ELR (cell line): ENCODE measurements around the gene GIMAP7.
"Not testable (repeated sequence)": the region's sequence is repeated elsewhere in the genome, so short reads cannot be mapped to it uniquely, and the experiment has no call there.

Experiments used
- DNase-seq: peaks from one replicate; pipeline ENCODE4 v3.0.0-alpha.2; 2015; ENCODE audit warnings: low read depth

The GIMAP7 gene

DNA sequence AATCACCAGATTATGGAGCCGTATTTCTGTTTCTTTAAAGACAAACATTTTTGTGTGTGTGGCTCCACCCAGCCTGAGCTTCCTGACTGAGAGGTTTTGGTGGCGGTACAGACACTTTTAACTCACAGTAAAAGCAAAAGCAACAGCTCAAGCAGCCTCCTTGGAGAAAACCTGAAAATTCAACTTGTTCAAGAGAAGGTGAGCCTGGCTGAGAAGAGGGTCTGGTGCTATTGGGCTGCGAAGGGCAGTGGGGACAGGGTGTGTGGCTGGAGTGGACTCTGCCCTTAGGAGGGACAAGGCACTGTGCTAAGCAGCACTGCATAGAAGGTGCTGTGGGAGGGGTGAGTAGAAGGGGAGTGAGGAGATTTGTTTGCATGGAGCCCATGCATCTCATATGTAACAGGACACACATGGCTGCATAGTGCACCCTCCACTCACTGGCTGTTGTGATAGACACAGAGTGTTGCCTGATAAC lies at the start of gene GIMAP7:
GIMAP7 (plus strand) TSS at position 125 of the 475 bp plus-strand sequence. CDS start 5,103 bp downstream, outside the sequence.
- no peak for DNase-seq

DNA sequence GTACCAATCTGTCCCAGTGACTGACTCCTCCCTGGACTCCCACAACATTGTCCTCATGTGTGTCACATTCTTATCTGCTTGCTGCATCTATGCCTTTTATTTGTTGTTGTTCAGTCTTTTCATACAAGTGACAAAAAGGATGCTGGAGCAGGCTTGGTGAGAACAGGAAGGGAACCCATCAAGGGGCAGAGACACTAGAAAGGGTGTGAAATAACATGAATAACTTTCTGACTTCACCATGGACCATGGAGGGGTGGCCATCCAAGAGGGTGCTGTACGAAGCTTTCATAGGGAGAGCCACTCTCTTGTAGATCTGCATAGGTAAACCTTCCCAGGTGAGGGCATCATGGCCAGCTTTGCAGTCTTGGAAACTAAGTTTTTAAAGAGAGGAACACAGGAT lies 49.7 kb upstream of the GIMAP7 start:
- DNase-seq = no peak

DNA sequence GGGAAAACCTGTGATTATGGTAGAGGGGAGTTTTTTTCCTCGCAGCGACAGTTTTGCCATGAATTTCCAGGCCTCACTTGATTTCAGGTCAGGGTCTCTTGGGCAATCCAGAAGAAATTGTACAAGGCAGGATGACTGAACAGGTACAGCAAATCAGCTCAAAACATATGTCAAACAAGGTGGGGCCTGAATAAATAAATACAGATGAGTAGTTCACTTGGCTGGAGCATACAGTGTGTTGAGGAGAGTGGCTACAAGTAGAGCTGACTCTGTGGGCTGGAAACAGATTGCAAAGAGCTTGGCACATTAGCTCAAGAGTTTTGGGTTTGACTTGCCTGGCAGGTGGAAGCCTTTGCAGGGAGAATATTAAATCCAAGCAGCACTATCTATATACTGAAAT lies 49.3 kb upstream of the GIMAP7 start:
- DNase-seq = no peak

DNA sequence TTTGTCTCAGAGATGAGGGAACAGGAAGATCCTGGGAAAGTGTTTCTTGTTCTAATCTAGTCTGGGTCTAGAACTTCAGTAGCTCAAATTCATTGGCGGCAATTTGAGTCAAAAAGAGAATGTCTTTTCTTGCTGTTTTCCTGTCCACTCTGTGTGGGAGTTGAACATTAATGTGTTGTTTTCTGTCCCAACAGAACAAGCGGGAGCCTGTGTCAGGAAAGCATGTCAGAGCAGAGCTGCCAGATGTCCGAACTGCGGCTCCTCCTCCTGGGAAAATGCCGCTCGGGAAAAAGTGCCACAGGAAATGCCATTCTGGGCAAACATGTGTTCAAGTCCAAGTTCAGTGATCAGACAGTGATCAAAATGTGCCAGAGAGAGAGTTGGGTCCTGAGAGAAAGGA lies 48.2 kb upstream of the GIMAP7 start:
- no peak for DNase-seq

DNA sequence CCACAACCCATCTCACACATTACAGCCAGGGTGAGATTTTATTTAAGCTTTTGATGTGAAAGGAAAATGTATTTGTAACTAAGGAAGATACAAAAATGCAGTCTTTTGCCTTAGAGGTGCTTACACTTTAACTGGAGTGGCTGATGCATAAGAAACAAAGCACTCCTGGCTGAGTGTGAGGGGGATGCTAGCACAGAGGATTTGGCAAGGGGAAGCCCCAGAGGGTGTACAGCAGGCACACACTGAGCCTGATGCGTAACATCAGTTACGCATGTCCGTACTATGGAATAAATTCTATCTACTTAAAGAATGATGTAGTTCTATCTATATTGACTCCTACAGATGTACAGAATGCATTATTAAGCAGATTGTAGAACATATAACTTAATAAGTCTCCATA lies 46.4 kb upstream of the GIMAP7 start:
- DNase-seq = no peak

DNA sequence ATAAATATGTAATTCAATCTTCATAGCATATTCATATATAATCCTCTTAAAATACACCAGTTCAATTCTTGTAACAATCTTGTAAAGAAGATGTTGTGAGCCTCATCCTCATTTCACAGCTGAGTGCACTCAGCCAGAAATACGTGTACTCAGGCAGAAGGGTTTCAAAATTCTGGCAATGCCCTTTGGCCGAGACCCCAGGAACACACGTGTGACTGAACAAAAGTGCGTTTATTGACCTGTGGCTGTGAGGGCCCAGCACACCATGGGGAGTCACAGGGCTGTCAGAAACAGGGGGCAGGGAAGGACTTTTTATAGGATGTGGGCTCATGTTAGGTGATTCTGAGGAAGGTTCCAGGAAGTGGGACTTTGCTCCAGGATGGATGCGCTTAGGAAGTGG lies 42.8 kb upstream of the GIMAP7 start:
- DNase-seq = no peak

GRCh38 chr7:150473902-150474301 lies 40.8 kb upstream of the GIMAP7 start:
- DNase-seq = no peak

DNA sequence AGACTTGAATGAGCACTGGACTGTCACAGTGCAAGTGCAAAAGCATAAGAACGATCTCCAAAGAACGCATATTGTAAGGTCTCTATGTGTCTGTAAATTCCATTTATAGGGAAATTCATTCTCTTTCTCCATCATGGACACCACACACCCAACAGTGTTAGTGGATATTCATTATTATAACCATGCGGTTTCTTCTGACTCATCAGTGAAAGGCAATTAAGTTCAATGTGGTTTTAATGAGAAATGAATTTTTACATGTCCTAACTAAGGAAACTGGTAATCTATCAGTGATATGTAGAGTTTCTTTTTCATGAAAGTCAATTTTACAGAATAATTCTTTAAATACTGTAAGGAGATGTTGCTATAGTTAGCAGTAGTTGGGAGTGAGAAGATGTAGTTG lies 38.4 kb upstream of the GIMAP7 start:
- no peak for DNase-seq

DNA sequence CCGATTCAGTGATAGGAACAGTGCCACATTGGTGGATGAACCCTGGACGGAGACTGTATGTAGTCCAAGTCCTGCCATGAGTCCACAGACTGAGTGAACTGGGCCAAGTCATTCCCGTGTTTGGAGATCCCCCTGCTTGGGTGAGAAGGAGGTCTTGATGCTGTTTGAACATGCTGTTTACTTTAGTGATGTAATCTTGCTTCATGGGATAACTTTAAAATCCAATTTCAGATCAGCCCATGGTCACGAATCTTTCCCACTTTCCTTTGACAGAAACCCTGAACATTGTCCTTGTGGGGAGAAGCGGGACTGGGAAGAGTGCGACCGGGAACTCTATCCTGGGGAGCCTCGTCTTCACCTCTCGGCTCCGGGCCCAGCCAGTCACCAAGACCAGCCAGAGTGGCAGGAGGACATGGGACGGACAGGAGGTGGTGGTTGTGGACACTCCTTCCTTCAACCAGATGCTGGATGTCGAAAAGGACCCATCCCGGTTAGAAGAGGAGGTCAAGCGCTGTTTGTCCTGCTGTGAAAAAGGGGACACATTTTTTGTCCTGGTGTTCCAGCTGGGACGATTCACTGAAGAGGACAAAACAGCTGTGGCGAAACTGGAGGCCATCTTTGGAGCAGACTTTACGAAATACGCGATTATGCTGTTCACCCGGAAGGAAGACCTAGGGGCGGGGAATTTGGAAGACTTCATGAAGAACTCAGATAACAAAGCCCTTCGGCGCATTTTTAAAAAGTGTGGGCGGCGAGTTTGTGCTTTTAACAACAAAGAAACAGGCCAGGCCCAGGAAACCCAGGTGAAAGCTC lies 37.6 kb upstream of the GIMAP7 start:
- no peak for DNase-seq

DNA sequence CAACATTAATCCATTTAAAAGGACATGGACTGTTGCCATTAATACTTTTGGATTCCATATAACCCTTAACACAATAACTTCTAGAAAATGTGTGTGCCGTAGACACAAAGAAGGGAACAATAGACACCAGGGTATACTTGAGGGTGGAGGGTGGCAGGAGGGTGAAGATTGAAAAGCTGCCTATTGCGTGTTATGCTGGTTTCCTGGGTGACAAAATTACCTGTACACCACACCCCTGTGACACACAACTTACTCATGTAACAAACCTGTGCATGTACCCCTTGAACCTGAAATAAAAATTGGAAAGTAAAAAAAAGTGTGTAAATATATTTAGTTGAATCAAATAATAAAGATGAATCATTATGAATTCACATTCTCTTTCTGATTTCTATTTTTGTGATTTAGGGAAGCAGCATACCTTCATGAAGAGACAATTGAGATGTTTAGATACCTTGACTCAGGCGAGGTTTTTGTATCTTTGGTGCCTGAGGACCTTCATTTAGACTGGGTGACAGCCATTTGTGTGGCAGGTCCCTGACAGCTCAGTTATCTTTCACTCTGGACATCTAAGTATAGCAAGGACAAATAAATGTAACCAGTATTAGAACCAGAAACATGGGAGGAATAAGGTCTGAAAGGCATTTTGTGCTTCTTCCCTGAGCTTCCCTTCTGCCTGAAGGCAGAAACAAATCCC lies 35.5 kb upstream of the GIMAP7 start:
- no peak for DNase-seq

DNA sequence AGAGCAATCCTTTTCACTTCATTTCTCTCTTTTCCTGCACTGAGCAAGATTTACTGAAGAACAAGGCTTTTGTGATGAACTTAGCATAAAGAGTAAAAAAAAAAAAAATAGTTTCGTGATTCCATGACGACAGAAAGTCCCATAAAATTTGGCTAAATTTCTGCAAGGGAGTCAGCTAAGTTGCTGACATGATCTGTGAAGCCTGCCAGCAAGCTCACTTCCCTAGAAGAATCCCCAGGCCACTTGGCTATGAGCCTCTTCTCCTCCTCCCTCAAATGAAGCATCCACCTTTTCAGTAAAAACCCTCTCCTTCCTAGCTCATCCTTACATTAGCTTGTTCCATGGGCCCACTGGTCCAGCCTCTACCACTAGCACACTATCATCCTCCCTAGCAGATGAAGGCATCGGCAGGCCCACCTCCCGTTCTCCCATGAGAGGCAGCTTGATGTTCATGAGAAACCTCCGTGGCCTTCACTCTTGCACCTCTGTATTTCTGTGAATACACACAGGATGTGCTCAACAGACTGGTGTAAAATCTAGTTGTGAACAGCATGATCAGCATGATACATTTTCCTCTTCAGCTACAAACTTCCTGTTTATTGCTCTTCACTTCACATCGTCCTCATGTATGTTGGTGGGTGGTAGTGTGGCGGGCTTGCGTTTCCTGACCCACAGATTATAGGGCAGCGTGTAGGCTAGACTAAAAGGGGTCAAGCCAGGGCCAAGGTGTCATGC lies 33.3 kb upstream of the GIMAP7 start:
- DNase-seq = no peak

DNA sequence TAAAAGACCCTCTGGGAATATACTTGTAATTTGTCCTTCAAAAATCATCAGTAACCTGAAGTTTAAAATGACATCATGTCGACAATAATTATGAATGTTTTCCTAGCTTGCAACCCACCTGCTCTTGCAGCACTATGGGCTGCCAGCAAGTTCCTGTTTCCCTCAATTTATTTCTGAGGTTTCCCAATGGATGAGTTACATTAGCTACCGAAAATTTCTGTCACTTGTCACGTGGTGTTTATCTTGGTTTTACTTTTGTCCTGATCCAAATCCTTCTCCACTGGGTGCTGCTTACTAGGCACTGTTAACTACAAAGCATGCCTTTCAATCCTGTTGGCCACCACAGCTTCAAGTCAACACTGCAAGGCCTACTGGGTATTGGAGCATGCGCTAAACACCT lies 32.8 kb upstream of the GIMAP7 start:
- DNase-seq = no peak

GRCh38 chr7:150483514-150483913 lies 31.2 kb upstream of the GIMAP7 start:
- not testable (repeated sequence) for DNase-seq

- DNase-seq = not testable (repeated sequence)
These were observed 30.6 kb upstream of the GIMAP7 start for GRCh38 chr7:150484071-150484470.

- no peak for DNase-seq
These were observed 27.0 kb upstream of the GIMAP7 start for GRCh38 chr7:150487625-150488024.

GRCh38 chr7:150489782-150490181 lies 24.9 kb upstream of the GIMAP7 start:
- DNase-seq = no peak

DNA sequence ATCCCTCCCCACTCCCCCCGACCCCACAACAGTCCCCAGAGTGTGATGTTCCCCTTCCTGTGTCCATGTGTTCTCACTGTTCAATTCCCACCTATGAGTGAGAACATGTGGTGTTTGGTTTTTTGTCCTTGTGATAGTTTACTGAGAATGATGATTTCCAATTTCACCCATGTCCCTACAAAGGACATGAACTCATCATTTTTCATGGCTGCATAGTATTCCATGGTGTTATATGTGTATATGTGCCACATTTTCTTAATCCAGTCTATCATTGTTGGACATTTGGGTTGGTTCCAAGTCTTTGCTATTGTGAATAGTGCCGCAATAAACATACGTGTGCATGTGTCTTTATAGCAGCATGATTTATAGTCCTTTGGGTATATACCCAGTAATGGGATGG lies 21.2 kb upstream of the GIMAP7 start:
- DNase-seq = not testable (repeated sequence)

DNA sequence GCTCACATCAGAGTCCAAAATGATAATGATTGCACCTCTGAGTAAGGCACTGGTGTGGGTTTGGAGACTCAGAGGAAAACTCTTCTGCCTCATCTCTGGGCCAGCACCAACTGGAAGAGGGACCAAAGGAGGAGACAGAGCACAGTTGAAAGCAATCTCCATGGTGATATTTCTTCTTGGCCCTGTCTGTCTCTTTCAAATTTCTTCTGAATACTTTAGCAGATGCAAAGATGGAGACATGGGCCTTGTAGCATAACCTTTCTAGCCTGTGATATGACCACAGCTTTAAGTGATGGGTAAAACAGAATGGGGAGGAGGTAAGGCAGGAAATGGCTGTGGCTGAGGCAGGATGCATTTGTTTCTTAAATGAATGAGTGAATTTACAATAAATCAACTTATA lies 12.2 kb upstream of the GIMAP7 start:
- DNase-seq = no peak

- no peak for DNase-seq
These were observed 11.5 kb upstream of the GIMAP7 start for GRCh38 chr7:150503155-150503554.

GRCh38 chr7:150503581-150503980 lies 11.1 kb upstream of the GIMAP7 start:
- DNase-seq = no peak

GRCh38 chr7:150507947-150508602 lies 6.6 kb upstream of the GIMAP7 start:
- DNase-seq = no peak

DNA sequence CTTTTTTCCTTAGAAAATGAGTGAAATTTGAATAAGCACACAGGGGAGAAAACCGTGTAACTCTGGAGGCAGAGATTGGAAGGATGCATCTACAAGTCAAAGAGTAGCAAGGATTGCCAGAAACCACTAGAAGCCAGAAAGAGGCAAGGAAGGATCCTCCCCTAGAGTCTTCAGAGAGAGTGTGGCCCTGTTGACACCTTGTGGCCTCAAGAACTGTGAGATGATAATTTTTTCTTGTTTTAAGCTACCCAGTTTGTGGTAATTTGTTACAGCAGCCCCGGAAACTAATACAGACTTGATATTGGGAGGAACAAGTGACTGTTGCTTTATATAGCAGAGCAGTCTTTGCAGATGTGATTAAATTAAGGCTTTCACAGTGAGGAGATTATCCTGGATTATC lies 3.6 kb upstream of the GIMAP7 start:
- no peak for DNase-seq
